Osteocyte (in vitro differentiated cells): Measurements from ENCODE around the gene PPOX. TPM values are rescaled to one million over a fixed set of nuclear protein-coding genes. Genes with fewer than 3 reads are reported as not detected.
A peak's percentile ranks its signal among the peaks of the same experiment; 100 is the strongest.

Source experiments
- DNase-seq: peaks from one replicate; pipeline ENCODE4 v3.0.0; 2021; ENCODE audit warnings: mixed read lengths; ENCODE audit not compliant: unreplicated experiment; ENCODE audit errors: extremely low spot score
- H3K27ac Mint-ChIP-seq: one replicate; pipeline ENCODE4 v1.8.0; 2021; ENCODE audit warnings: mild to moderate bottlenecking, mixed read lengths; ENCODE audit not compliant: unreplicated experiment
- H3K27me3 Mint-ChIP-seq: one replicate; pipeline ENCODE4 v1.8.0; 2021; ENCODE audit warnings: mixed read lengths; ENCODE audit not compliant: unreplicated experiment
- H3K36me3 Mint-ChIP-seq: one replicate; pipeline ENCODE4 v1.8.0; 2021; ENCODE audit warnings: mixed read lengths; ENCODE audit not compliant: unreplicated experiment
- H3K4me1 Mint-ChIP-seq: one replicate; pipeline ENCODE4 v1.8.0; 2021; ENCODE audit warnings: mixed read lengths; ENCODE audit not compliant: unreplicated experiment
- H3K4me3 Mint-ChIP-seq: one replicate; pipeline ENCODE4 v1.8.0; 2021; ENCODE audit warnings: mild to moderate bottlenecking, moderate library complexity, mixed read lengths; ENCODE audit not compliant: unreplicated experiment
- H3K9me3 Mint-ChIP-seq: one replicate; pipeline ENCODE4 v1.8.0; 2021; ENCODE audit warnings: mixed read lengths; ENCODE audit not compliant: unreplicated experiment
- CTCF ChIP-seq: fragments of 200-600 bp; sonication (generic); IDR thresholded peaks from 2 replicates; pipeline ENCODE4 v1.5.0; 2021; ENCODE audit warnings: antibody characterized with exemption, mild to moderate bottlenecking, moderate library complexity
- total RNA-seq: library from RNA; stranded (reverse); gene quantifications from 2 replicates; pipeline ENCODE4 v1.2.1, GENCODE V29; 2021

Gene PPOX
- total RNA-seq, 1 donor from 2014 or later, result 37.9 TPM

DNA sequence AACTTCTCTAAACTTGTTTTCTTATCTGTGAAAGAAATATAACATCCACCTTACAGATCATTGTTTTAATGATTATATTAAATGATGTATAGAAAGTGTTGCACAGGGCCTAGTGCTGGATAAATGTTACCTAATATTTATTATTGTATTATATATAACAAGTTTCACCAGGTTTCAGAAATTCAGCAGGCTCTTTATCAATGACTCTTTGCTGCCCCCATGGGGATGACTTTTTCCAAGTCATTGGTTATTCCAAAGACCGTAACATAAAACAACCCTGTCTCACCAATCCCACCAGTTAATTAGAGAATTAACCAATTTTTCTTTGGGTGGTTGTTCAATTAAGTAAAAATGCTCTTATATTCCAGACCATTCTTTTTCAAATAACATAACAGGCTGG is 26.5 kb upstream of the PPOX start:
- Mint-ChIP-seq H3K27me3 (no peaks in the 10 kb centered on the region), H3K4me3 (no peak overlapping the region), H3K27ac (no peak overlapping the region), H3K4me1 (no peaks in the 10 kb centered on the region), H3K36me3 (peaks cover 2% of the 10 kb centered on the region), H3K9me3 (no peaks in the 10 kb centered on the region)
- TF ChIP-seq CTCF, result peak; percentile 62
- no peak for DNase-seq

GRCh38 chr1:161140755-161141400 is 25.3 kb upstream of the PPOX start:
- H3K9me3 Mint-ChIP-seq, result no peaks in the 10 kb centered on the region
- H3K27ac Mint-ChIP-seq, result no peak overlapping the region
- H3K4me3 Mint-ChIP-seq, result no peak overlapping the region
- peaks cover under 1% of the 10 kb centered on the region for H3K36me3 Mint-ChIP-seq
- H3K4me1 Mint-ChIP-seq, result no peaks in the 10 kb centered on the region
- no peak for TF ChIP-seq CTCF
- no peaks in the 10 kb centered on the region for H3K27me3 Mint-ChIP-seq
- no peak for DNase-seq

- Mint-ChIP-seq H3K4me1 (no peaks in the 10 kb centered on the region), H3K36me3 (no peaks in the 10 kb centered on the region), H3K9me3 (no peaks in the 10 kb centered on the region), H3K27ac (no peak overlapping the region), H3K27me3 (no peaks in the 10 kb centered on the region), H3K4me3 (no peak overlapping the region)
- DNase-seq, result no peak
- no peak for TF ChIP-seq CTCF
Observed at GRCh38 chr1:161145832-161146231, 20.4 kb upstream of the PPOX start.

- Mint-ChIP-seq H3K4me3 (peak overlapping the region; percentile 94), H3K27me3 (no peaks in the 10 kb centered on the region), H3K9me3 (no peaks in the 10 kb centered on the region), H3K36me3 (peaks cover 11% of the 10 kb centered on the region), H3K27ac (peak overlapping the region; percentile 100), H3K4me1 (peaks cover 14% of the 10 kb centered on the region)
- DNase-seq, result no peak
- no peak for TF ChIP-seq CTCF
Observed at GRCh38 chr1:161153176-161153575, 13.1 kb upstream of the PPOX start.

GRCh38 chr1:161153682-161154337 is 12.4 kb upstream of the PPOX start, which contains the start of gene UFC1:
Gene UFC1, plus strand, starts transcription at chr1:161153978. Its CDS starts 20 bp downstream, at chr1:161153998.
- peaks cover 21% of the 10 kb centered on the region for H3K4me1 Mint-ChIP-seq

More at GRCh38 chr1:161153682-161154337, 12.4 kb upstream of the PPOX start, which contains the start of gene UFC1:
- Mint-ChIP-seq H3K9me3 (no peaks in the 10 kb centered on the region), H3K27ac (peak within 1 kb of the TSS; percentile 100), H3K27me3 (no peaks in the 10 kb centered on the region), H3K4me3 (peak within 1 kb of the TSS; percentile 94), H3K36me3 (peaks cover 11% of the 10 kb centered on the region)
- DNase-seq, result peak; percentile 90
- TF ChIP-seq CTCF, result no peak
